HG03378 (cell line): ENCODE measurements around the gene CD164L2.

Source experiments
- ATAC-seq: cut with Tn5 transposase; IDR thresholded peaks from one replicate; pipeline ENCODE4 v1.9.1; 2021; ENCODE audit warnings: mild to moderate bottlenecking, moderate library complexity; ENCODE audit not compliant: unreplicated experiment

CD164L2 gene

DNA sequence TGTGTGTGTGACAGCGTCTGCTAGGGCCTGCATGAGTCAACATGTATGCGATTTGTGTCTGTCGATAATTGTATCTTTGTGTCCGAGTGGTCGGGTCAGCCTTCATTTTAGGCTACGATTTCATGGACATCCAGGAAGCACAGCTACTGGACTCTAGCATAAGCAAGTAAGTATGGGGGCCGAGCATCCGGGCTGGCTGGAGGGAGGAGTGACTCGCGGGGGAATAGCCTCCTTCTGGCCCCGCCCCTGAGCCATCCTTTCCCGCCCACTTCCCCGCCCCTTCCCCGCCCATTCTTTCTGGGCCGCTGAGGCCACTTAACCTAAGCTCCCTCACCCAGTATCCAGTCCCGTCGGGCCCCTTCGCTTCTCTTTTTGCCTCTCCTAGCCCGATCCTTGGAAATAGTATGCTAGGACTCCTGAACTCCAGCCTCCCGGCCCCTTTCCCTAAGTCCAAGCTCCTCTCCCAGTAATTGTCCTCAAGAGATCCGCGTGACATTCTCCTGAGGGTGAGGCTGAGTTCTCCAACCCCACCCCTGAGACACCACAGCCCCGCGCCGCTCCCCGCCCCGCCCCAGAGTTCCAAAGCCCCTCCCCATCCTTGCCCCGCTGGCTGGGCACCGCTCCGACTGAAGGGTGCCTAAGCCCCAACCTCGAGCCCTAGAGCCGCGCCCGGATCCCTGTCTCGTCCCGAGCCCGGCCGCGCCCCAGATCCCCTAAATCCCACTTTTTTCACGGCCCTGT is 17.6 kb downstream of the CD164L2 start:
- no peak for ATAC-seq

DNA sequence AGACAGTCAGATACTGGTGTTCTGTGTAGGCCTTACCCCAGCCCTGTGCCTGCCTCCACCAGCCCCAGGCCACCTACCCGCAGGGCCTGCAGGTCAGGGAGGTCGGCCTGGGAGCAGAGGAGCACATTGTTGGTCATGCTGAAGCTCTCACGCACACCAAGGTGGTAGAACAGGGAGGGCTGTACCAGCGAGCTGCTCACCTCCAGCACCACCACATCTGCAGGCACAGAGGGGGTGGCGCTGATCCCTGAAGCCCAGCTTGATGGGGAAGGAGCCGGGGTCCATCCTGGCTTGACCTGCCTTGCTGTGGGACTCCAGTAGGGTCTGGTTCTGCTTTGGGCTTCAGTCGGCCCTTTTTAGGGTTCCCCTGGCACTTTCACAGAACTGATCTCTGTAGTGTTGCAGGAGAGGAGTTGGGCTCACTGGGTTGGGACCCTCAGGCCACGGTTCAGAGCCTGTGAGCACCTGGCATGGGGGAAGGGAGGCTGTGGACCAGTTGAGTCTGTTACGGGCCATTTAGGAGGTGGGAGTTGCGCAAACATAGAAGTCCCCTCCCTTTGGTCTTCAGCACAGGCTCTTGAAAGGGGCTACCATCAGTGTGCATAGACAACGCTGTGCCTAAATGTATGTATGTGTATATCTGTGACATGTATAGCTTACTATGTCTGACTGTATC is 18.3 kb downstream of the CD164L2 start:
- ATAC-seq, result no peak

DNA sequence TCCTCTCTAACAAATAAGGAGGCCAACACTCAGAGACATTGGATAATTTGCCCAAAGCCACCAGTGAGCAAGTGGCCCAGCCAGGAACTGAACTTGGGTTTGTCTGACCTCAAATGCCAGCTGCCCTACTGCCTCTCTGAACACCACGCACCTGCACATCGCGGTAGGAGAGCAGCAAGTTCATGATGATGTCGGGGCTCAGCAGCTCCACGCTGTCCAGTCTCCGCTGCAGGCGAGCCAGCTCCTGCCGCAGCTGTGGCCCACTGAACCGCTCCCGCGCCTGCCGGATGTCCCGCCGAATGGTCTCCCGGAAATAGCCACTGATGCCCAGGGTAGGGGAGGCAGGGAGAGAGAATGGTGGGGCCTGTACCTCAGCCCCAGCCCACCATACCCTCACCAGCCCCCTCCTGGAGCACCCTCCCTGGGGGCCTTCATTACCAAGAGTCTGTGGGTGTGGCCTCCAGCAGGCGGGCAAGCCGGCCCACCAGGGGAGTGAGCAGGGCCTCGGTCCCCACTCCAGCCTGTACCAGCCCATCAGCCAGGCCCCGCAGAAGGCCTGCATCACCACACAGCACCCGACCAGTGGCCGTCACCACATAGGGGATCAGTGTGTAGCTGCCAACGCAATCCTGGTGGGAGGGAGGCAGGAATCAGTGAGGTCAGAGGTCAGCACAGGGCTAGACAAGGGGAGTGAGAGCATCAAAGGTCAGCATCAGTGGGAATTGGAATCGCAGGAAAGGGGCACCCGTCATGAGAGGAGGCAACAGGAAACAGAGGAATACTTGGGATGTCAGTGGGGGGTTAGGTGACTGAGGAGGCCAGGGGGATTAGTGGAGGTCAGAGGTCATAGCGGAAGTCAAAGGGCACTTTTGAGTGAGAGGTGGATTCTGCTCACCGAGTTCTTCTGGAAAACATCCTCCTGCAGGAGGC is 19.1 kb downstream of the CD164L2 start:
- ATAC-seq, result no peak

DNA sequence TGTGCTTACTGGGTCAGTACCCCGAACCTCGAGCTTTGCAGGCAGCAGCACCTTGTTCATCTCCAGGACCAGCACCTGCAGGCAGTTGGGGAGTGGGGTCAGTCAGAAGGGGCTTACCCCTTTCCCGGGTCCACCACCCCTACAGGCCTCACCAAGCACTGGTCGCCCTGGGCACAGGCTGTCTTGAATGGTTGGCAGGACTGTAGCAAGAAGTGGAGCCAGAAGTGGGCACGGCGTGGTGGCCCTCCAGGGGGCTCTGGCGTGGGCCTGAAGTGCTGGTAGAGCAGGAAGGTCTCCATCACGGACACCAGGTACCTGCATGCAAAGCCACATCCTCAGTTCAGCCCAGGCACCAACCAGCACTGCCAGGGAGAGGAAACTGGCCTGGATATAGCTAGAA is 21.6 kb downstream of the CD164L2 start:
- no peak for ATAC-seq

DNA sequence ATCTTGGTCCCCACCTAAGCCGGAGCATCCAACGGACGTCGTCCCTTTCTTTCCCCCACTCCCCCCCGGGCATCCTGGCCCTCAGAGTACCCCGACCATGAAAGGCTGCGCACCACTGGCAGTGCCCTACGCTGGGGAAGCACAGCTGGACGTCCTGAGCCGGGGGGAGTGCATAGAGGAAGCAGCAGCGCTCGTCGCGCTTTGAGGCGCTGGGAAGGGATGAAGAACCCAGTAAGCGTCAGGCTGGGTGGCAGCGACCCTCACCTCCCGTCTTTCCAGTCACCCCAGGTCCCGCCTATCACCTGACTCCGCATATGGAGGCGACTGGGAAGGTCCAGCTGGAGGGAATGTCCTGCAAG is 22.1 kb downstream of the CD164L2 start:
- ATAC-seq, result no peak

DNA sequence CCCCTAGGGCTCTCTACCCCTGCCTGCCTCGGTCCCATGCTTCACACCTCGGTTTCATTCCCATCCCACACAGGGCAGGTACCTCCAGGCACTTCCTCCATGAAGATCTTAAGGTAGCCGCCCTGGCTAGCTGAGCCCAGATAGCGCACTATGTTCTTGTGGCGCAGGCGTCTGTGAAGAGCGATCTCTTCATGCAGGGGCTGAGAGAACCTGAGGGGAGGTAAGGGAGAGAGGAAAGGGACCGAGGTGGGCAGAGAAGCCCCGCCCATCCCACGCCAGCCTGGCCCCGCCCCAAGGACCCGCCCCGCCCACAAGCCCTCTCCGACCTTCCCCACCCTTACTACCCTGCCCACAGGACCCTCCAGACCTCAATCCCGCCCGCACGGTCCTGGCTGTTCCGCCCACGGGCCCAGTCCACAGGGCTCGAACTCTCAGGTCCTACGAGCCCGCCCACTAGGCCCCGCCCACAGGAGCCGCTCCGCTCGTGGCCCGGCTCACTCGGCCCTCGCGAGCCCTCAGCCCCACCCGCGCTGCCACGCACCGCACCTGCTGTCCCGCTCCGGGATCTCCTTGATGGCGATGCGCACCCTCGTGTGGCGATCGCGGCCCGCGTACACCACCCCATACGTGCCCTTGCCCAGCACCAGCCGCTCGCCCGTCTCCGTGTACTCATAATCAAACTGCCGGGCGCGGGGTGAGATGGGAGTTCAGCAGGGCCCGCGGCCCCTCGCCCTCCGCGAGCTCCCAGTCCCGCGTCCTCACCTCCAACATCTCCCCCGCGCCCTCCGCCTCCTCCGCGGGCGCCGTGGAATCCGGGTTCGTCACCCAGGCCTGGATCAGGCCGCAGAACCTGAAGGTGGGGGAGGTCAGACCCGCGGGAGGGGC is 22.7 kb downstream of the CD164L2 start:
- ATAC-seq, result no peak

DNA sequence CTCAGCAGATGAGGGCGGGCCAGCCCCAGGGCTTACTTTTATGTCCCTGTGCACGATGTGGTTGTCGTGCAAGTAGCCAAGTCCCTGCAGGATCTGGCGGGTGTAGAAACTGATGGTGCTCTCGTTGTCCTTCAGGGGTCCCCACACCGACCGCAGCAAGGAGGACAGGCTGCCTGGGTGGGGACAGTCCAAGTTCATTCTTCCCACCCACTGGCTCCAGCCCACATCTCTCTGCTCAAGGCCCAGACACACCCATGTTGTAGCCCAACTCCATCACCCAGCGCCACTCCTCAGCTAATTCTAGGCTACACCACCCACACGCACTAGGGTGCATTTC is 23.3 kb downstream of the CD164L2 start:
- no peak for ATAC-seq

DNA sequence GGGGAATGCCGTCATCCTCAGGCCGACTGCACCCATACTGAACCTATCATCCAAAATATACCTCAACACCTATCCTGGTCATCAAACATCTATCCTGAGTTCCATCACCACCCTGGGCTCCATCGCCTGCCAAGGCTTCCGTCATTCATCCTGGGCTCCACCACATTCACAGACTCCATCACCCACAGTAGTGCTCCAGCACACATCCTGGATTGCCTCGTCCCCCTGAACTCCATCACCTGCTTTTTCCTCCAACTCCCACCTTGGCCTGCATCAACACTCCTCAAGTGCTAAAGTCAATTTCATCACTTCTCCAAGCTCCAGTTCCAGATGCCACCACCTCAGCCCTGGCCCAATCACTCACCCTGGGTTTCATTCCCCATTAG is 24.2 kb downstream of the CD164L2 start:
- no peak for ATAC-seq

DNA sequence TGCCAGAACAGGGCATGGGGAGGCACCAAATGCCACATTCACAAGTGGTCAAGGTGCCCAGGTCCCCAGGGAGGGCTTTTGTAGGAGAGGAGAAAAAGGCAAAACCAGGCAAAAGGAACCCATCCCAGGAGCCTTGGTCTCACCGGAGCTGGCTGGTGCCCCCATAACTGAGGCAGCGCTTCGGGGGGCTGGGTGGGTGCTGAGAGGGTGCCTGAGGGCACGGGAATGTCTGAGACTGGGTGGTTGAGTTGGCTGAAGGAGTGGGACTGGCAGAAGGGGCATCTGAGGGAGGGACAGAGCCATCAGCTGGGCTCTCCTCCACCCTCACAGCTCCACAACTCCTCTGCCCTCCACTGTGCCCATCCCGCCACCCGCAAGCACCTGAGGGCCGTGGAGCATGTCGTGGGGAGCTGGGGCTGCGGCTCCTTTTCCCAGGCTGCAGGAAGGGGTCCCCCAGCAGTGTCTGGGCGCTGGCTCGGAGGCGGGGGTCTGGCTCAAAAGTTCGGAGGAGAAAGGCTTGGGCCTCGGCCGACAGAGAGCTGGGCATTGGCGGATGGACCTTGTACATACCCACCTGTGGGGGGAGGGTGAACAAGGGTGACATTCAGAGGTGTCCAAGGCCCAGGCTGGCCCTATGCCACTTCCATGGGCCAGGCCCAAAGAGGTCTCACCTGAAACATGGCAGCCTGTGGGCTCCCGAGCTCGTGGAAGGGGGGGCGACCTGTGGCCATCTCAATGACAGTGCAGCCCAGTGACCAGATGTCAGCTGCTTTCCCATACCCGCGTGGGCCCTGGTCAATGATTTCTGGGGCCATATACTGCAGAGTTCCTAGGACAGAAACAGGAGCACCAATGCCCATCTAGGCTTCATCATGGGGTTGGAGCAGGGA is 24.9 kb downstream of the CD164L2 start:
- ATAC-seq, result no peak

DNA sequence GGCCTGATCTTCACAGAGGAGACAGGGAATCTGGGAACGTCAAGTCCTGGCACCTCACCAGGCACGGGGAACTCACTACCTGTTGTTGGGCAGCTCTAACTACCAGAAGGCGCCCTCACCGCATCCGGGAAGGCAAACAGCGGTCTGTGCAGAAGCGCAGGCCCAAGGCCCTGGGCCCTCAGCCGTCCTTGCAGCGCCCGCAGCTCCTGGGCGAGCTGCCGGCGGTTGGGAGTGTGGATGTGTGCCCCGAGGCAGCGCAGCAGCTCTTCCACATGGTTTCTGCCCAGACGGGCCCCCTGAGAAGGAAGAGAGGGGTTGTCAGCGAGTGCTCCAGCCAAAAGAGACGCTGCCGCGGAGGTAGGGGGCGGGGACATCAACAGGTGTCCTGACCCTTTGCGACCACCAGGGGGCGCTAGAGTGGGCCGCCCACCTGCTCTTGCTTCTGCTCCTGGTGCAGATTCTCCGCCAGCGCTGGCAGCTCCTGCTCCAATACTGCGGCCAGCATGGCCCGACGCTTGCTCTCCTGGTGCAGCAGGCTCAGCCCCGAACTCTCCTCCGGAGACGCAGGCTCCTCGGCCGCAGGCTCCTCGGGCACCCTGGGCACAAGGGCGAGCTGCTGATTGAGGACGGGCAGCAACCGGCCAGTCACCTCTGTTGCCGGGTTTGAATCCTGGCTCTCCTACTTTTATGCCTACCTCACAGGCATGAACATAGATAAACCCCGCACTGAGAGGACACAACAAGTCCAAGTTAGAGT is 25.7 kb downstream of the CD164L2 start:
- no peak for ATAC-seq

DNA sequence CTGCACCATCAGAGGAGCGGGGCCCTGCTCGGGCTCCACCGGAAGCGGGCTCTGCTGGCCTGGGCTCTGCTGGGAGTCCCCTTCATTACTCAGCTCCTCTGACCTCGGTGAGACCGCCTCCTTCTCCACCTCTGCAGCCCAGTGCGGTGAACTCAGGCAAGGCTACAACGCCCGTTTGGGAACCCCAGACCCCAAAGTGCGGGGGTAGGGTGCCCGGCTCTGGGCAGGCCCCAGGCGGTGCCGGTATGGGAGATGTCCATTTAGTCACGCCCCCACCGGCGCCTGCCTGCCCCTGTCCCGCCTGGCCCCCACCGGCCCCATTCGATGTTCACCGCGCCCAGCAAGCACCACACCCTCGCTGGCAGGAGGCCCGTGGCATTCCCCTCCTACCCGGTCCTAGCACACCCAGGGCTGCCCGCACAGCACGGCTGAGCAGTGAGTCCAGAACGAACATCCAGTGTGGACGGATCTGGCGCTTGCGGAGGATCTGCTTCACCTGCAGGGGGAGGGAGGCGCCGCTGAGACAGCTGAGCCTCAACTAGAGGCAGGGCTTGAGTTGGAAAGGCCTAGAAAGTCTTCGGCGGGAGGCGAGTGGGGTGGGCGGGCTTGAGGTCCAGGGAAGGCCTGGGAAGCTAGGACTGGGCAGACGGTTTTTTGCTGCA is 26.4 kb downstream of the CD164L2 start:
- no peak for ATAC-seq

DNA sequence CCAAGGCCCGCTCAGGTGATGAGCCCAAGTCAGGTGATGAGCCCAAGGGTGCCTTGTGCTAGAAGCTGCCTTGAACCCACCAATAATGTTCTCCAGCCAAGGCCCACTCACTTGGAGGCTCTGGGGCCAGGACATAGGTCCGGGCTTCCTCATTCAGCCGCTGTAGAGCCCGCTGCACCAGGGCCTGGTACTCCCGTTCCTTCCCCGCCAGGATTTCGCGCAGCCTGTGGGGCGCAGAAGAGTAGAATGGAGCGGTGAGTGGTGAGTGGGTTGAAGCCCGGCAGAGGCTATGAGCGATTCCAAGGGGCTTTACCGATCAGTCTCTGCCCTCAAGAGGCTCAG is 26.9 kb downstream of the CD164L2 start:
- ATAC-seq, result no peak

DNA sequence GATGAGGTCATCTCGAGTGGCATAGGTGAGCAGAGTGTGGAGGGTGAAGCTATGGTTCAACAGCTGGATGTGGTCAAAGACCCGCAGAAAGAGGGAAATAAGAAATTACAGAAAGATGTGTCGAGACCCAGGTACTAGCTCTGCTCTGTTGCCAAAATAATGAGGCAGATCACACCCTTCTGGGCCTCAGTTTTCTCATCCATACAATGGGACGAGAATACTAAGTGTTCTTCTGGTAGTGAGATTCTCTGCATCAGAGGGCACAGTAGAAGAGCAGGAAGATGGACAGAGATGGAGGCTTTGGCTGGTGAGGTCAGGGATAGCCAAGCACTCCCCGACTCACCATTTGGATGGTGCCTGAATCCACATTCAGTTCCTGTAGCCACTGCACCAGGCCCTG is 27.4 kb downstream of the CD164L2 start:
- no peak for ATAC-seq

DNA sequence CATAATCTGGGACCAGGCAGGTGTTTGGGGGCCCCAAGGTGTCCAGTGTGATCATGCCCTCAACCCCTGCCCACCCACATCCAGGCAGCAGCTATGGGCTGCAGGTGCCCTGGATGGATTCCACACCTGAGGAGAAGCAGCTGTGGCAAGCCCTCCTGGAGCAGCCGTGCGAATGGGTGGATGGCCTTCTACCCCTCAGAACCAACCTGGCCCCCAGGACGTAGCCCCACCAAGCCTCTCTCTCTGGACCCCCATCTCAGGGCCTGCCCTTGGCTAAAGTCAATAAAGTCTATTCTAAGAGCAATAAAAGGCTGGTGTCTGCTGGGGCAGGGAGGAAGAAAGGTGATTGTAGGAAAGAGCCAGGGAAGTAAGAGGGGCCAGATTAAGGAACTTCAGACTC is 29.5 kb downstream of the CD164L2 start:
- no peak for ATAC-seq

DNA sequence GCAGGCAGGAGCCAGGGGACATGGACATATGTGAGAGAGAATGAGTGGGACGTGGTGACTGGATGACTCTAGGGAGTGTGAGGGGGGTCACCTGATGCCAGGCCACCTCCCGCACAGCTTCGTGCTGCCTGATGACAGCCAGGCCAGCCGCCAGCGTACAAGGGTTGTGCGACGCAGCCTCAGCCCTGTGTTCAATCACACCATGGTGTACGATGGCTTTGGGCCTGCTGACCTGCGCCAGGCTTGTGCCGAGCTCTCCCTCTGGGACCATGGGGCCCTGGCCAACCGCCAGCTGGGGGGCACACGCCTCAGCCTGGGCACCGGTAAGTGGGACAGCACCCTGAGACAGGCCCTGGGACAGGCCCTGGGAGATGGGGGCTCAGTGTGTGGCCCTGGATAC is 30.0 kb downstream of the CD164L2 start:
- ATAC-seq, result no peak

DNA sequence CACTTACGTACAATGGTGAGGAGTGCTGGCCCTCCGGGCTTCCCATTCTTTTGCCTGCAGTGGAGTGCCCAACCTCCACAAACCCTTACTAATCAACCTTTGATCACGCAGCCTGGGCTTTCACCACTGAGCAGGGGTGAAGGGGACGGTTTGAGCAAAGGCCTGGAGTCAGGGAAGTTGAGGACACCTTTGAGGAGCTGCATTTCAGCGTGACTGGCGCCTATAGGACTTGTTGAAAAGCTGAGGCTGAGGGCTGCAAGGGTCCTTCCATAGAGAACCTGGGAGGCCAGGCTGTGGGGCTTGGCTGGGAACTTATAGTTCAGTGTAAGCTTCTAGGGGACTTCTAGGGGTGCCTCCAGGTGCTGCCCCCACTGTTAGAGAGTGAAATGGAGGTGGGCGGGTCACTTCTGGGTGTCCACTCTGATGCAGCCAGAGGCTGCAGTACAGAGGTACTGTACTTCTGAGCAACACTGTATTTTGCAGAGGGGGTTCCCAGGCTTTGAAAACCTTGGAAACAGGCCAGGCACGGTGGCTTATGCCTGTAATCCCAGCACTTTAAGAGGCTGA is 31.5 kb downstream of the CD164L2 start:
- ATAC-seq, result no peak

DNA sequence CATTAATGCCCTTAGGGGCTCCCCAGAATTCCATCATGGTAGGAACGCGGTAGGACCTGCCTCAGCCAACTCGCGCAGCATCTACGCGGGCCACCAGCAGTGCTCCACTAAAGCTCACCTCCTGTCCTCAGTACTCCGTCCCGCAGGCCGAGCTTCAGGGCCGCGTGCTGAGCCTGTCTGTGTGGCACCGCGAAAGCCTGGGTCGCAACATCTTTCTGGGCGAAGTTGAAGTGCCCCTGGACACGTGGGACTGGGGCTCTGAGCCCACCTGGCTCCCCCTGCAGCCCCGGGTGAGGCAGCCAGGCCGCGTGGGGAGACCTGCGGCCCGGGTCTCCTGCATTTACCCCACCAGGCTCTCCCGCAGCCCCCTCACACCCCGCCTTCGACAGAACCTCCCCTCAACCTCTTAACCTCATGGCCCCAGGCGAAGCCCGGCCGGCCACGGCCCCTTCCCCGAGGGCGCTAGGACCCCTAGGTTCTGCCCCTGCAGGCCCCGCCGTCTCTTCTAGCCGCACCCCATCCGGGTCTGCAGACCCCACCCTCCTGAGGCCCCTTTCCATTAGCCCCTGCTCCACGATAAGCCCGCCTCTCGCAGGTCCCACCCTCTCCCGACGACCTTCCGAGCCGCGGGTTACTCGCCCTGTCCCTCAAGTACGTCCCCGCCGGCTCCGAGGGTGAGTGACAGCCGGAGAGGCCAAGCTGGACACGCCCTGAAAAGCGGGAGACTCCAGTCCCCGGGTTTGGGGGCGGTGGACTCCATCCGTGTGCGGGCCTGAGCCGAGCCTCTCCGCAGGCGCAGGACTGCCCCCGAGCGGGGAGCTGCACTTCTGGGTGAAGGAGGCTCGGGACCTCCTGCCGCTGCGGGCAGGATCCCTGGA is 32.2 kb downstream of the CD164L2 start:
- ATAC-seq, result no peak
